Measurements from ENCODE around the gene IL17RC.

- TF ChIP-seq, protein P1, sequence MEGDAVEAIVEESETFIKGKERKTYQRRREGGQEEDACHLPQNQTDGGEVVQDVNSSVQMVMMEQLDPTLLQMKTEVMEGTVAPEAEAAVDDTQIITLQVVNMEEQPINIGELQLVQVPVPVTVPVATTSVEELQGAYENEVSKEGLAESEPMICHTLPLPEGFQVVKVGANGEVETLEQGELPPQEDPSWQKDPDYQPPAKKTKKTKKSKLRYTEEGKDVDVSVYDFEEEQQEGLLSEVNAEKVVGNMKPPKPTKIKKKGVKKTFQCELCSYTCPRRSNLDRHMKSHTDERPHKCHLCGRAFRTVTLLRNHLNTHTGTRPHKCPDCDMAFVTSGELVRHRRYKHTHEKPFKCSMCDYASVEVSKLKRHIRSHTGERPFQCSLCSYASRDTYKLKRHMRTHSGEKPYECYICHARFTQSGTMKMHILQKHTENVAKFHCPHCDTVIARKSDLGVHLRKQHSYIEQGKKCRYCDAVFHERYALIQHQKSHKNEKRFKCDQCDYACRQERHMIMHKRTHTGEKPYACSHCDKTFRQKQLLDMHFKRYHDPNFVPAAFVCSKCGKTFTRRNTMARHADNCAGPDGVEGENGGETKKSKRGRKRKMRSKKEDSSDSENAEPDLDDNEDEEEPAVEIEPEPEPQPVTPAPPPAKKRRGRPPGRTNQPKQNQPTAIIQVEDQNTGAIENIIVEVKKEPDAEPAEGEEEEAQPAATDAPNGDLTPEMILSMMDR (IDR thresholded peaks at IDR 0.05; ENCODE audit: insufficient read depth, low read length): no peak
- no peak for TF ChIP-seq POLR2AphosphoS5 (IDR thresholded peaks at IDR 0.05; ENCODE audit: low read depth)
- TF ChIP-seq, protein P2, sequence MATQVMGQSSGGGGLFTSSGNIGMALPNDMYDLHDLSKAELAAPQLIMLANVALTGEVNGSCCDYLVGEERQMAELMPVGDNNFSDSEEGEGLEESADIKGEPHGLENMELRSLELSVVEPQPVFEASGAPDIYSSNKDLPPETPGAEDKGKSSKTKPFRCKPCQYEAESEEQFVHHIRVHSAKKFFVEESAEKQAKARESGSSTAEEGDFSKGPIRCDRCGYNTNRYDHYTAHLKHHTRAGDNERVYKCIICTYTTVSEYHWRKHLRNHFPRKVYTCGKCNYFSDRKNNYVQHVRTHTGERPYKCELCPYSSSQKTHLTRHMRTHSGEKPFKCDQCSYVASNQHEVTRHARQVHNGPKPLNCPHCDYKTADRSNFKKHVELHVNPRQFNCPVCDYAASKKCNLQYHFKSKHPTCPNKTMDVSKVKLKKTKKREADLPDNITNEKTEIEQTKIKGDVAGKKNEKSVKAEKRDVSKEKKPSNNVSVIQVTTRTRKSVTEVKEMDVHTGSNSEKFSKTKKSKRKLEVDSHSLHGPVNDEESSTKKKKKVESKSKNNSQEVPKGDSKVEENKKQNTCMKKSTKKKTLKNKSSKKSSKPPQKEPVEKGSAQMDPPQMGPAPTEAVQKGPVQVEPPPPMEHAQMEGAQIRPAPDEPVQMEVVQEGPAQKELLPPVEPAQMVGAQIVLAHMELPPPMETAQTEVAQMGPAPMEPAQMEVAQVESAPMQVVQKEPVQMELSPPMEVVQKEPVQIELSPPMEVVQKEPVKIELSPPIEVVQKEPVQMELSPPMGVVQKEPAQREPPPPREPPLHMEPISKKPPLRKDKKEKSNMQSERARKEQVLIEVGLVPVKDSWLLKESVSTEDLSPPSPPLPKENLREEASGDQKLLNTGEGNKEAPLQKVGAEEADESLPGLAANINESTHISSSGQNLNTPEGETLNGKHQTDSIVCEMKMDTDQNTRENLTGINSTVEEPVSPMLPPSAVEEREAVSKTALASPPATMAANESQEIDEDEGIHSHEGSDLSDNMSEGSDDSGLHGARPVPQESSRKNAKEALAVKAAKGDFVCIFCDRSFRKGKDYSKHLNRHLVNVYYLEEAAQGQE (IDR thresholded peaks at IDR 0.05; ENCODE audit: insufficient replicate concordance, low read depth): no peak
Observed at GRCh38 chr3:9893739-9894138, 23.2 kb upstream of the IL17RC start.

Measured in HL-60 (cell line).